Fibroblast of mammary gland (primary cell): Measurements from ENCODE around the gene CHD6.

ENCODE experiments used
- DNase-seq: peaks from one replicate; pipeline ENCODE4 v3.0.0-alpha.2; 2010; ENCODE audit warnings: low read depth
- H3K4me3 ChIP-seq: 2 replicates; pipeline ENCODE4 v1.5.1; 2011; ENCODE audit warnings: low read depth, mild to moderate bottlenecking, low read length, moderate library complexity; ENCODE audit not compliant: control insufficient read depth
- TF ChIP-seq, protein P1 (sequence below): conservative IDR thresholded peaks from 2 replicates; pipeline ENCODE4 v1.5.1; 2011; ENCODE audit warnings: low read depth, low read length, inconsistent platforms; ENCODE audit not compliant: control insufficient read depth, insufficient read depth

CHD6 gene

DNA sequence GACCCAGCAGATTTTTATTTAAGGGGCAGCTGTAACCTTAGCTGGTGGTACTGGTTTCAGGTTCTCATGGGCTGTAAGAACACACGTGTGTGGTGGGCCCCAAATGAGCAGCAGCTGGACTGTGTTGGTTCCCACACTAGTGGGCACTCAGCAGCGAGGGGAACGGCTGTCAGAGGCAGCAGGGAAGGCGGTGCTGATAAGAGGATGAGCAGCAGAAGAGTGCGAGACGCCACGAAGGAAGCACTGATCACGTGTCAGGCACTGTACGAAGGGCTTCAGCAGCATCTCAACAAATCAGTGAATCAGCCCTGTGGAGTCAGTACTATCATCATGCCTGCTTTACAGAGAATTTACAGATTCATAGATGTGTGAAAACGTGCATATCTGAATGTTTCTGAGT, 210.6 kb downstream of the CHD6 start:
- TF ChIP-seq, protein P1, sequence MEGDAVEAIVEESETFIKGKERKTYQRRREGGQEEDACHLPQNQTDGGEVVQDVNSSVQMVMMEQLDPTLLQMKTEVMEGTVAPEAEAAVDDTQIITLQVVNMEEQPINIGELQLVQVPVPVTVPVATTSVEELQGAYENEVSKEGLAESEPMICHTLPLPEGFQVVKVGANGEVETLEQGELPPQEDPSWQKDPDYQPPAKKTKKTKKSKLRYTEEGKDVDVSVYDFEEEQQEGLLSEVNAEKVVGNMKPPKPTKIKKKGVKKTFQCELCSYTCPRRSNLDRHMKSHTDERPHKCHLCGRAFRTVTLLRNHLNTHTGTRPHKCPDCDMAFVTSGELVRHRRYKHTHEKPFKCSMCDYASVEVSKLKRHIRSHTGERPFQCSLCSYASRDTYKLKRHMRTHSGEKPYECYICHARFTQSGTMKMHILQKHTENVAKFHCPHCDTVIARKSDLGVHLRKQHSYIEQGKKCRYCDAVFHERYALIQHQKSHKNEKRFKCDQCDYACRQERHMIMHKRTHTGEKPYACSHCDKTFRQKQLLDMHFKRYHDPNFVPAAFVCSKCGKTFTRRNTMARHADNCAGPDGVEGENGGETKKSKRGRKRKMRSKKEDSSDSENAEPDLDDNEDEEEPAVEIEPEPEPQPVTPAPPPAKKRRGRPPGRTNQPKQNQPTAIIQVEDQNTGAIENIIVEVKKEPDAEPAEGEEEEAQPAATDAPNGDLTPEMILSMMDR, result no peak
- no peak for DNase-seq
- H3K4me3 ChIP-seq, result no peak overlapping the region

DNA sequence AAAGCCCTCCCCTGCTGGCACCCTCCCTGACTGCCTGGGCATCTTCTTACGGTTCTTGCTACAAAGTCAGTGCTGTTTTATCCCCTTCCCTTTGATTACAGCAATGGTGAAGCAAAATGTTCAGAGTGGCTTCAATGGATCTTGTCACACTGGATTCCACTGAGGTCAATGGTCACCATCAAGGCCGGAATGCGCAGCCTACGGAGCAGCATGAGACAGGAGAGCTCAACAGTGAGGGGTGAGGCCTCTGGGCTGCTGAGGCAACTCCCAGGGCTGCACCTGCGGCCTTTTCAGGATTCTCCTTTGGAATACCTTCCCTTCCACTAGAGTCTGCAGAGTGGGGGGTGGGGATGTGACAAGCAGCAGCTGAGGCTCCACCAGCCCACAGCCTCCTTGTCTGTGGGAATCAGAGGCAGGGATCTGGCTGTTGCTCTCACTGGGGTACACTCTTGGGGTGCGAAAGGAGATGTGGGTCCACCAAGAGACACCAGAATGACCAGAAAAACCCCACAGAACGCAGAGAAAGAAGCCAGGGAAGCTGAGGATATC, 211.2 kb downstream of the CHD6 start:
- DNase-seq, result no peak
- TF ChIP-seq, protein P1, result no peak
- H3K4me3 ChIP-seq, result no peak overlapping the region

DNA sequence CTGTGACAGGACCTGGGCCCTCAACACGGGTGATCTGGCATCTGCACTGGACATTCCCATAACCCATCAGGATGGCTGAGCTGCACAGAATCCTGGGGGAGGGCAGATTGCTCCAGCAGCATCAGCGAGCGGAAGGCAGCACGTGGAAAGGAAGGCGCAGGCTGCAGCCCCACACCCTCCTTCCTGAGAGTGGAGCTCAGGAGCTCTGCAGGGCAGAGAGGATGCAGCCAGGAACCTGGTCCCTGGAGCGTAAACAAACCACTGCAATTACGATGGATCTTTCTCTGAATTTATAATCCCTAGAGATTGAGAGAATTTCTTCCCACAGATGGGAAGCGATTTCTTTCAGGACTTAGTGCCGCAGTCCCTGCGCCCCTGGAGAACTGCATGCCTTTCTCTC, 211.8 kb downstream of the CHD6 start:
- H3K4me3 ChIP-seq, result no peak overlapping the region
- TF ChIP-seq, protein P1, result no peak
- no peak for DNase-seq

DNA sequence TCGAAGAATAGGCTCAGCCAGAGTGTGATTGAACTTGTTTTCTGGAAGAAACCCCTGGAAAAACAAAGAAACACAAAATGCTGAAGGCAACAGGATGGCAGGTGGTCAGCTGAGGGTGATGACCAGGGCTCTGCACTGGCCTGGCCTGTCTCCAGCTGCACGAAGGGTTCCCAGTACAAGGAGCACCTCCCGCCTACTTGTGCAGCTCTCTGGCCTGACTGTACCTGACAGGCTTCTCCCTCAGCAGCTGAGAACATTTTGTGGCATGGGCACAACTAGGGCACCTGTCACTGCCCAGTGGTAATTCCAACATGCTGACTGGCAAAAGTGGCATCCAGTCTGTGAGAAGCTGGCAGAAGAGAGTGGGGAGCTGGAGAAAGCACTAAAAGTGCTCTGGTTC, 212.7 kb downstream of the CHD6 start:
- TF ChIP-seq, protein P1, result no peak
- no peak overlapping the region for H3K4me3 ChIP-seq
- no peak for DNase-seq

DNA sequence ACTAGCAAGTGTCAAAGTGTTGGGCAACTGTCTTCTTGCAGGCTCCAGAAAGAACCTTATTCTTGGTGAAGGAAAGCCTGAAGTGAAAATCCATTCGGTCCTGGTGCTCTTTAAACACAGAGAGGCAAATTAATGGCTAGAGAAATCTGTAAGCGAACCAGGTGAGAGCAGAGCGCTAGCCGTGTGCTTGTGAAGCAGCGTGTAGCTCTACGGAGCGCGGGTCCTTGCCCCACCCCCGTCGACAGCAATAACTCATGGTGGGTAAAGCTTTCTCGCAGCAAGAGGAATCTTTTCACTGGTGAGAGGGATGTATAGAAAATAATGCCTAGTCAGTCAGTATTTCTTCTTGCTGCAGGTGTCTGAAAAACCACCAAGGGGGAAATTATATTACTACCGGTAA, 214.6 kb downstream of the CHD6 start:
- H3K4me3 ChIP-seq, result no peak overlapping the region
- TF ChIP-seq, protein P1, result no peak
- DNase-seq, result no peak

DNA sequence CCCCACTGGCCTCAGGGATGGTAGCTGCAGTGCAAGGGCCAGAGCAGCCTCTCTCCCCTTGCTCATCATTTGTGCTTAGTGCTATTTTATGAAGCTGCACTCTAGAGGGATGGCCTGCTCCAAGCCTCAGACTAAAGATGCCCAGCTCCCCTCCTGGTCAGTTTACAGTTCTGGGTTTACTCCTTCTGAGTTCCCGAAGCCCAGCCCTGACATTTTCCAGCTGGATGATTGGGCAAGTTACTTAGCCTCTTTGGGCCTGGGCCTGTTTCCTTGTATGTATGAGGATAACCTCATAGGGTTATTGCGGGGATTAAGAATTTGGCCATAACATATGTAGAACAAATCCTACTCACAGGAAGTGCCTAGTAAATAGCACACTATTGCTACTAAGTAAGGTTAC, 219.8 kb downstream of the CHD6 start:
- no peak overlapping the region for H3K4me3 ChIP-seq
- TF ChIP-seq, protein P1, result no peak
- no peak for DNase-seq

DNA sequence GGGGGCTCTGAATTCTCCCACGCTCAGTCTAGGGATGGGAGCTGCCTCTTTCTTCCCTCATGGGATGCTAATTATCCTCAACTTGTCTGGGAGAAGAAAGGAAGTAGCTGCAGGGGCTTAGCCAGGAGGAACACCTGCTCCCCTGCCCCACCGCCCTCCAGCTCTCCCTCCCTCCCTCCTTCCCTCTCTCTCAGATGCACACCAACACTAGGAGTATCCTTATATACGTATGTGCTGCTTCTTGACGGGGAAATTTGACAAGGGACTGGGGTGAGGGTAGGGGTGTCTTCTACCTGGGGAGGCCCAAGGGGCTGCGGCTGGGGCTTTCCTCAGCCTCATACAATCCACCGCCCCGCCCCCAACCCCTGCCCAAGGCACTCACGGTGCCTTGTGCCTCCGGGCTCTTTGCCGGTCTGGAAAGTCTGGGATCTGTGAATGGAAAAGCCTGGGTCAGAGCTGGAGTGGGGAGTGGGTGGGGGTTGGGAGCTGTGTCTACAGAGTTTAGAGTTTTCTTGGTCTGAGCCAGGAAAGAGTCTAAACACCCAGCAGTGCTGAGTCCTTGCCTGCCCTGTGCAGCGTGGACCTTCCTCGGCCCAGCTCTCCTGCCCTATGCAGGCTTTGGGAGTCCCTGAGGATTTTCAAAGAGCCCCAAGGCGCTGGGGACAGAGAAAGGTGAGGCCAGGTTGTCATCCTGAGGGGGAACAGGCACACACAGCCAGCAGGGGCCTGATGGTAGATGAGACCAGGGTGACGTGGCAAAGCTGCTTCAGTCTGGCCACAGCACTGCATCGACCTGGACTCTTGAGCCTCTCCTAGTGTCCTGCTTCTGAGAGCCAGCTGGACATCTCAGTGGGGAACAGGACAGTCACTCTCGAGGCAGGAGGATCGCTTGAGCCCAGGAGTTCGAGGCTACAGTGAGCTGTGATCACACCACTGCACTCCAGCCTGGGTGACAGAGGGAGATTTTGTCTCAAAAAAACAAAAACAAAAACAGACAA, 222.2 kb downstream of the CHD6 start:
- H3K4me3 ChIP-seq, result no peak overlapping the region
- DNase-seq, result no peak
- TF ChIP-seq, protein P1, result no peak
